ENCODE results near the gene AOPEP.

The AOPEP gene

DNA sequence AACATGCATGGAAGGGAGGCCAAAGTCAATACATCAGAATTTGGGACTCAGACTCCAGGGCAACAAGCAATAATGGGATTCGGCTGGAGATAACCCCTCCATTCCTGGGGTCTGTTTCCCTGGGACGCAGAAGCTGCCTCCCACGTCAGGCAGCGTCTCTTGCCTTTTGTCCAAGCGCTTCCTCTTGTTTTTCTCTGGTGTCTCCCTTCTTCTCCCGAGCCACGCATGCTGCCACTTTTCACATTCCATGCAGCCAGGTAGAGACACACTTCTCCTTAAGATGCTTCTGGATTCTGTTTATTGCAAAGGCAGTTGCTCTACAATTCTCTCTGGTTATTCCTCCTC, 267.3 kb downstream of the AOPEP start:
- no peak for TF ChIP-seq EZH2phosphoT487 (conservative IDR thresholded peaks at IDR 0.05; ENCODE audit: low read length)
- TF ChIP-seq, protein P1, sequence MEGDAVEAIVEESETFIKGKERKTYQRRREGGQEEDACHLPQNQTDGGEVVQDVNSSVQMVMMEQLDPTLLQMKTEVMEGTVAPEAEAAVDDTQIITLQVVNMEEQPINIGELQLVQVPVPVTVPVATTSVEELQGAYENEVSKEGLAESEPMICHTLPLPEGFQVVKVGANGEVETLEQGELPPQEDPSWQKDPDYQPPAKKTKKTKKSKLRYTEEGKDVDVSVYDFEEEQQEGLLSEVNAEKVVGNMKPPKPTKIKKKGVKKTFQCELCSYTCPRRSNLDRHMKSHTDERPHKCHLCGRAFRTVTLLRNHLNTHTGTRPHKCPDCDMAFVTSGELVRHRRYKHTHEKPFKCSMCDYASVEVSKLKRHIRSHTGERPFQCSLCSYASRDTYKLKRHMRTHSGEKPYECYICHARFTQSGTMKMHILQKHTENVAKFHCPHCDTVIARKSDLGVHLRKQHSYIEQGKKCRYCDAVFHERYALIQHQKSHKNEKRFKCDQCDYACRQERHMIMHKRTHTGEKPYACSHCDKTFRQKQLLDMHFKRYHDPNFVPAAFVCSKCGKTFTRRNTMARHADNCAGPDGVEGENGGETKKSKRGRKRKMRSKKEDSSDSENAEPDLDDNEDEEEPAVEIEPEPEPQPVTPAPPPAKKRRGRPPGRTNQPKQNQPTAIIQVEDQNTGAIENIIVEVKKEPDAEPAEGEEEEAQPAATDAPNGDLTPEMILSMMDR (IDR thresholded peaks at IDR 0.05; ENCODE audit: insufficient read depth, low read length, poor library complexity, severe bottlenecking) = no peak
- H3K9me3 ChIP-seq (ENCODE audit: insufficient read depth, low read length) = no peaks in the 10 kb centered on the region
- no peaks in the 10 kb centered on the region for H4K20me1 ChIP-seq (ENCODE audit: low read depth, low read length)
- H3K4me3 ChIP-seq (ENCODE audit: insufficient read depth, low read length, poor library complexity, severe bottlenecking) = no peak overlapping the region
- no peak overlapping the region for H3K9ac ChIP-seq (ENCODE audit: low read length)
- no peaks in the 10 kb centered on the region for H3F3A ChIP-seq (ENCODE audit: insufficient read depth)
- no peaks in the 10 kb centered on the region for H3K9me2 ChIP-seq (replicated peaks; ENCODE audit: insufficient read depth, low read length)
- no peak overlapping the region for H3K27ac ChIP-seq (ENCODE audit: low read depth, low read length)
- no peaks in the 10 kb centered on the region for H3K36me3 ChIP-seq (ENCODE audit: low read length)
- no peak overlapping the region for H2AFZ ChIP-seq (ENCODE audit: low read depth, low read length, severe bottlenecking)
- no peaks in the 10 kb centered on the region for H3K79me2 ChIP-seq (ENCODE audit: insufficient read depth, low read length)
- no peak overlapping the region for H3K4me2 ChIP-seq (ENCODE audit: low read depth, low read length, poor library complexity, severe bottlenecking)
- no peaks in the 10 kb centered on the region for H3K27me3 ChIP-seq (ENCODE audit: low read length)

DNA sequence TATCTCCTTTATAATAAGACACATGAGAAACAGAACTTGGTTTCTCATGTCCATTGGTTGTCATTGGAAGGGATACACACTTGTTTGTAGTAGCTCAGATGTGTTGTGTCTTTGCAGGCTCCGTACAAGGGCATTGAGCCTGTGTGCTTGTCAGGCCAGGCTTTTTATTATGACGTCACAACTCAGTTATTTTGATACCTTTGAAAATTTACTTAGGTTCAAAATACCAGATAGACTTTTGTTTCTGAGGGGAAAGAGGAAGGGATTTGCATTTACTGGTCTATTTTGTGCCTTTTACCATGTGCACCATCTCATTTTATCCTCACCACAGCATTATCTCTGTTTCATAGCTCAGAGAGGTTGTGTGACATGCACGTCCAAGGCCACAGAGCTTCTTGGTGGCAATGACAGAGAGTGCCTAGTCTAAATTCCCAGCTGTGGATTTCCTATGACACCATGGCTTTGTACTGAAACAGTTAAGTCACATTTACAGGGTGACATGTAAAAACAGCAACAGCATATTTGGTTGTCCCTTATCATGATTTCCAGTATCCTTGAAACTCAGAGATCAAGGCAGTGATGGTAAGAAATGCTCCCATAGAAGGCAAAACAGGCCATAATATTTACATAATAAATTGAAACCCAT, 268.7 kb downstream of the AOPEP start:
- no peaks in the 10 kb centered on the region for H3K79me2 ChIP-seq (ENCODE audit: insufficient read depth, low read length)
- H3K4me3 ChIP-seq (ENCODE audit: insufficient read depth, low read length, poor library complexity, severe bottlenecking) = no peak overlapping the region
- TF ChIP-seq, protein P1 (IDR thresholded peaks at IDR 0.05; ENCODE audit: insufficient read depth, low read length, poor library complexity, severe bottlenecking) = no peak
- no peak for TF ChIP-seq EZH2phosphoT487 (conservative IDR thresholded peaks at IDR 0.05; ENCODE audit: low read length)
- H3K27ac ChIP-seq (ENCODE audit: low read depth, low read length) = no peak overlapping the region
- H3K27me3 ChIP-seq (ENCODE audit: low read length) = no peaks in the 10 kb centered on the region
- H2AFZ ChIP-seq (ENCODE audit: low read depth, low read length, severe bottlenecking) = no peak overlapping the region
- H4K20me1 ChIP-seq (ENCODE audit: low read depth, low read length) = no peaks in the 10 kb centered on the region
- no peaks in the 10 kb centered on the region for H3K9me2 ChIP-seq (replicated peaks; ENCODE audit: insufficient read depth, low read length)
- no peaks in the 10 kb centered on the region for H3K9me3 ChIP-seq (ENCODE audit: insufficient read depth, low read length)
- H3K4me2 ChIP-seq (ENCODE audit: low read depth, low read length, poor library complexity, severe bottlenecking) = no peak overlapping the region
- H3K9ac ChIP-seq (ENCODE audit: low read length) = no peak overlapping the region
- no peaks in the 10 kb centered on the region for H3F3A ChIP-seq (ENCODE audit: insufficient read depth)
- H3K36me3 ChIP-seq (ENCODE audit: low read length) = no peaks in the 10 kb centered on the region

DNA sequence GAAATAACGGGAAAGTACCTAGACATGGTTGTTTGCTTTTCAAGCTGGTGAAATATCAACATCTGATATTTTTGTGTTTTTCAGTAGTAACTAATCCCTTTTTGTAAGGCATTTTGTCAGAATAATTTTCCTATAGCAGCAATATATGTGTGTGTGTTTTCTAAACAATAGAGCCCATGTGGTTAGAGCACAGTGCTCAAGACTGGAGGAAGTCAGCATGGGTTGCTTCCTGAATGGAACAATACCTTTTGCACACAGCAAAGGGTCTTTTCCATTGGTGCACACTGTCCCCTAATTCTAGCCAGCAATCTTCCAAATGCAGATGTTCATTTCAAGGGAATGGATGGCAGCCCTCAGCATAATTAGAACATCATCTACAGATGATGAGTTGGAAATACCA, 270.1 kb downstream of the AOPEP start:
- Histone ChIP-seq H4K20me1 (ENCODE audit: low read depth, low read length) (no peaks in the 10 kb centered on the region), H3K27ac (ENCODE audit: low read depth, low read length) (no peak overlapping the region), H3K79me2 (ENCODE audit: insufficient read depth, low read length) (no peaks in the 10 kb centered on the region), H3K9me3 (ENCODE audit: insufficient read depth, low read length) (no peaks in the 10 kb centered on the region), H3K27me3 (ENCODE audit: low read length) (no peaks in the 10 kb centered on the region), H3K9me2 (replicated peaks; ENCODE audit: insufficient read depth, low read length) (no peaks in the 10 kb centered on the region), H2AFZ (ENCODE audit: low read depth, low read length, severe bottlenecking) (no peak overlapping the region), H3F3A (ENCODE audit: insufficient read depth) (no peaks in the 10 kb centered on the region), H3K9ac (ENCODE audit: low read length) (no peak overlapping the region), H3K4me3 (ENCODE audit: insufficient read depth, low read length, poor library complexity, severe bottlenecking) (no peak overlapping the region), H3K36me3 (ENCODE audit: low read length) (no peaks in the 10 kb centered on the region), H3K4me2 (ENCODE audit: low read depth, low read length, poor library complexity, severe bottlenecking) (no peak overlapping the region)
- TF ChIP-seq, protein P1 (IDR thresholded peaks at IDR 0.05; ENCODE audit: insufficient read depth, low read length, poor library complexity, severe bottlenecking) = no peak
- no peak for TF ChIP-seq EZH2phosphoT487 (conservative IDR thresholded peaks at IDR 0.05; ENCODE audit: low read length)

Measured in SU-DHL-6 (cell line).